OCI-LY7 (cell line): Measurements from ENCODE around the gene COL4A1. TPM values are rescaled to one million over a fixed set of nuclear protein-coding genes. Genes with fewer than 3 reads are reported as not detected.

Experiments
- BruUV-seq: library from RNA; stranded (reverse); fragments of 400-500 nt; replicated peaks from 2 replicates; lab custom pipeline; 2021; lab: Mats Ljungman, UMichigan
- CTCF ChIA-PET: fragments of 300-600 bp; sonication (Branson Sonifier 250); formaldehyde crosslinking; loops from one replicate; lab custom pipeline; 2022; ENCODE audit warnings: antibody characterized with exemption; ENCODE audit not compliant: unreplicated experiment; lab: Charles Lee
- POLR2A ChIA-PET: fragments of 300-600 bp; sonication (Branson Sonifier 250); formaldehyde crosslinking; loops from one replicate; lab custom pipeline; 2022; ENCODE audit warnings: antibody characterized with exemption; lab: Charles Lee
- DNase-seq: peaks from one replicate; pipeline ENCODE4 v3.0.0-alpha.2; 2015; ENCODE audit warnings: low spot score
- H2AFZ ChIP-seq: fragments of 200-600 bp; sonication (generic), shearing (Covaris generic); 2 replicates; pipeline ENCODE4 v1.6.1; 2014; ENCODE audit warnings: mild to moderate bottlenecking, antibody characterized with exemption, low read length, moderate library complexity
- H3K27ac ChIP-seq: fragments of 200-600 bp; sonication (generic); 2 replicates; pipeline ENCODE4 v1.5.1; 2014; ENCODE audit warnings: mixed run types, low read depth, mild to moderate bottlenecking, moderate library complexity, low read length, inconsistent platforms; ENCODE audit not compliant: poor library complexity, severe bottlenecking
- H3K36me3 ChIP-seq: fragments of 200-600 bp; sonication (generic); 2 replicates; pipeline ENCODE4 v1.6.1; 2014; ENCODE audit warnings: mild to moderate bottlenecking, antibody characterized with exemption, low read length, moderate library complexity, mixed read lengths; ENCODE audit not compliant: insufficient read depth
- H3K4me1 ChIP-seq: fragments of 200-600 bp; sonication (generic); 2 replicates; pipeline ENCODE4 v1.5.1; 2014; ENCODE audit warnings: mild to moderate bottlenecking, low read length; ENCODE audit not compliant: insufficient read depth, poor library complexity, severe bottlenecking
- H3K4me2 ChIP-seq: fragments of 200-600 bp; sonication (generic); 2 replicates; pipeline ENCODE4 v1.6.1; 2014; ENCODE audit warnings: mild to moderate bottlenecking, low read length
- H3K4me3 ChIP-seq: fragments of 200-600 bp; sonication (generic); 2 replicates; pipeline ENCODE4 v1.5.1; 2014; ENCODE audit warnings: mild to moderate bottlenecking, low read depth, low read length; ENCODE audit not compliant: poor library complexity, severe bottlenecking
- H3K79me2 ChIP-seq: fragments of 200-600 bp; sonication (generic); 2 replicates; pipeline ENCODE4 v1.6.1; 2016; ENCODE audit warnings: low read depth, mild to moderate bottlenecking, low read length, moderate library complexity, mixed read lengths; ENCODE audit not compliant: insufficient read depth
- H3K9me2 ChIP-seq: fragments of 200-600 bp; sonication (generic); 2 replicates; pipeline ENCODE4 v1.6.1; 2016; ENCODE audit warnings: mild to moderate bottlenecking, low read length, mixed read lengths; ENCODE audit not compliant: insufficient read depth
- H3K9me3 ChIP-seq: fragments of 200-600 bp; sonication (generic); 2 replicates; pipeline ENCODE4 v1.6.1; 2014; ENCODE audit warnings: mild to moderate bottlenecking, mixed run types, low read length, mixed read lengths
- H4K20me1 ChIP-seq: fragments of 200-600 bp; sonication (generic); 2 replicates; pipeline ENCODE4 v1.6.1; 2014; ENCODE audit warnings: mild to moderate bottlenecking, antibody characterized with exemption, low read length, moderate library complexity, mixed read lengths; ENCODE audit not compliant: insufficient read depth
- EZH2phosphoT487 ChIP-seq: fragments of 200-600 bp; sonication (generic); IDR thresholded peaks from 2 replicates; pipeline ENCODE4 v1.6.1; 2018; ENCODE audit warnings: low read depth, borderline replicate concordance, mild to moderate bottlenecking, mixed run types, antibody characterized with exemption, low read length, moderate library complexity, mixed read lengths
- intact Hi-C: fragments of 100-400 bp; cut with micrococcal nuclease; formaldehyde crosslinking; loops from one replicate; pipeline ENCODE4 v1.10.0; 2022; ENCODE audit not compliant: unreplicated experiment
- total RNA-seq, 2 experiments: library from RNA; depleted of rRNA in 1 of 2; stranded (reverse); fragments of >200 nt in 1 of 2; shearing (Covaris generic) in 1 of 2; gene quantifications; 2 replicates each; pipeline ENCODE4 v1.2.3, GENCODE V29; 2014 to 2022
- TF ChIP-seq, protein P1 (sequence below): fragments of 200-600 bp; sonication (generic); conservative IDR thresholded peaks from 2 replicates; pipeline ENCODE4 v1.5.1; 2014; ENCODE audit warnings: mild to moderate bottlenecking, antibody characterized with exemption, low read length, moderate library complexity, mixed read lengths

The COL4A1 gene
- total RNA-seq, 2 experiments from 2014 or later: 0.06 TPM; not detected in 1

DNA sequence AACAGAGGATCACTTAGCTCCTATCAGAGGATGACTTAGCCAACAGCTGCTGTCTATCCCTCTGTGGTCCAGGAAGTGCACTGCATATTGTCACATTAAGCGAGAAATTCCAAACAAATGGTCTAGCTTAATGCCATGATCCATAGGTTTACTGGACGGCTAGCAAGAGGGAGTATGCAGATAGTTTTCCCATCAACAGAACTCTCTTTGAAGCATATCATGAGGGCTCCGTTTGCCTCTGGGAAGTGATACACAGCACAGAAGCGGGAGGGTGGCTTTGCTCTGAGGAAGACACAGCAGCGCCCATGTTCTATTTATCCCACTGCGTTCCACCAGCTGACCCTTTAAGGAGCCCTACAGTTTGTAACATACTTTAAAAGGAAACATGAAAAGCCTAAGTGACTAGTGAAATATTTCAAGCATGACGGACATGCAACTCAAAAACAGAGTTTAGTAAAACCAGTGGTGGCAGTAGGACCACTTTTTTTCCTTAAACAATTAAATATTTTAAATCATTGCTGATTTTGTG lies 52.7 kb downstream of the COL4A1 start:
- no peaks in the 10 kb centered on the region for H3K36me3 ChIP-seq
- no peaks in the 10 kb centered on the region for H3K9me2 ChIP-seq
- H3K4me3 ChIP-seq: no peak overlapping the region
- CTCF ChIA-PET: no interaction called here
- H3K79me2 ChIP-seq: no peaks in the 10 kb centered on the region
- H3K4me1 ChIP-seq: no peaks in the 10 kb centered on the region
- DNase-seq: no peak
- H4K20me1 ChIP-seq: no peaks in the 10 kb centered on the region
- no peaks in the 10 kb centered on the region for H3K9me3 ChIP-seq
- intact Hi-C loops: no loop called here
- no TSS peak for BruUV-seq
- no peak overlapping the region for H2AFZ ChIP-seq
- H3K27ac ChIP-seq: no peak overlapping the region
- H3K4me2 ChIP-seq: no peak overlapping the region
- TF ChIP-seq, protein P1, sequence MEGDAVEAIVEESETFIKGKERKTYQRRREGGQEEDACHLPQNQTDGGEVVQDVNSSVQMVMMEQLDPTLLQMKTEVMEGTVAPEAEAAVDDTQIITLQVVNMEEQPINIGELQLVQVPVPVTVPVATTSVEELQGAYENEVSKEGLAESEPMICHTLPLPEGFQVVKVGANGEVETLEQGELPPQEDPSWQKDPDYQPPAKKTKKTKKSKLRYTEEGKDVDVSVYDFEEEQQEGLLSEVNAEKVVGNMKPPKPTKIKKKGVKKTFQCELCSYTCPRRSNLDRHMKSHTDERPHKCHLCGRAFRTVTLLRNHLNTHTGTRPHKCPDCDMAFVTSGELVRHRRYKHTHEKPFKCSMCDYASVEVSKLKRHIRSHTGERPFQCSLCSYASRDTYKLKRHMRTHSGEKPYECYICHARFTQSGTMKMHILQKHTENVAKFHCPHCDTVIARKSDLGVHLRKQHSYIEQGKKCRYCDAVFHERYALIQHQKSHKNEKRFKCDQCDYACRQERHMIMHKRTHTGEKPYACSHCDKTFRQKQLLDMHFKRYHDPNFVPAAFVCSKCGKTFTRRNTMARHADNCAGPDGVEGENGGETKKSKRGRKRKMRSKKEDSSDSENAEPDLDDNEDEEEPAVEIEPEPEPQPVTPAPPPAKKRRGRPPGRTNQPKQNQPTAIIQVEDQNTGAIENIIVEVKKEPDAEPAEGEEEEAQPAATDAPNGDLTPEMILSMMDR: no peak
- TF ChIP-seq EZH2phosphoT487: no peak
- POLR2A ChIA-PET: no interaction called here

DNA sequence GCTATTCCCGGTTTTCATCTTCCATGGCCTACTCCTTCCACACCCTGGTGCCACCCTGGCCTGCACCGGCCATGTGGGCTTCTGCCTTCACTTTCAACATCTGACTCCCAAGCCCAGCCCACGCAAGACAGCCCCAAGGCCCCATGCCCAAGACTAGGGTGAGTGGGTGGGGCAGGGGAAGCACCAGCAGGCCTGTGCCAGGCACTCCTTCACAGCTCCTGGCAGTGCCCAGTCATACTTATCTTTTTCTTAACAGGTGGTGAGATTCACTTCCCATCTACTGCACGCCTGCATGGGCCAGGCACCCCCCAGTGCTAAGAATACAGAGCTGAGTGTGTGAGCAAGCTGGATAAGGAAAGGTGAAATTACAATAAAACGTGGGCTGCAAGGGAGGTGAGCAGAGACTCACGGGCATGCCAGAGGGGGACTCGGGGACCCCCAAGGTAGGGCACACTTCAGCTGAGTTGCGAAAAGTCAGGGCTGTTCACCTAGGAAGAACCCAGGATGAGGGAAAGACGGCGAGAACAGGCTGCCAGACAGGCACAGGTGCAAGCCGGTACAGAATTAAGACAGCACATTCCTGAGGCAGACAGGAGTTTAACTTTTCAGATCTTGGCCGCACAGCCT lies 55.7 kb downstream of the COL4A1 start:
- no peak for DNase-seq
- ChIA-PET POLR2A (interaction anchor here (0.6 kb wide), 1 partner anchor 750 kb away, joined by 4 read pairs; no protein-coding TSS in a partner anchor), CTCF (no interaction called here)
- Histone ChIP-seq H3K27ac (no peak overlapping the region), H3K36me3 (no peaks in the 10 kb centered on the region), H3K4me1 (no peaks in the 10 kb centered on the region), H3K4me3 (no peak overlapping the region), H4K20me1 (no peaks in the 10 kb centered on the region), H2AFZ (no peak overlapping the region), H3K79me2 (no peaks in the 10 kb centered on the region), H3K9me3 (no peaks in the 10 kb centered on the region), H3K4me2 (no peak overlapping the region), H3K9me2 (no peaks in the 10 kb centered on the region)
- intact Hi-C loops: no loop called here
- no TSS peak for BruUV-seq
- TF ChIP-seq, protein P1: no peak
- TF ChIP-seq EZH2phosphoT487: no peak

DNA sequence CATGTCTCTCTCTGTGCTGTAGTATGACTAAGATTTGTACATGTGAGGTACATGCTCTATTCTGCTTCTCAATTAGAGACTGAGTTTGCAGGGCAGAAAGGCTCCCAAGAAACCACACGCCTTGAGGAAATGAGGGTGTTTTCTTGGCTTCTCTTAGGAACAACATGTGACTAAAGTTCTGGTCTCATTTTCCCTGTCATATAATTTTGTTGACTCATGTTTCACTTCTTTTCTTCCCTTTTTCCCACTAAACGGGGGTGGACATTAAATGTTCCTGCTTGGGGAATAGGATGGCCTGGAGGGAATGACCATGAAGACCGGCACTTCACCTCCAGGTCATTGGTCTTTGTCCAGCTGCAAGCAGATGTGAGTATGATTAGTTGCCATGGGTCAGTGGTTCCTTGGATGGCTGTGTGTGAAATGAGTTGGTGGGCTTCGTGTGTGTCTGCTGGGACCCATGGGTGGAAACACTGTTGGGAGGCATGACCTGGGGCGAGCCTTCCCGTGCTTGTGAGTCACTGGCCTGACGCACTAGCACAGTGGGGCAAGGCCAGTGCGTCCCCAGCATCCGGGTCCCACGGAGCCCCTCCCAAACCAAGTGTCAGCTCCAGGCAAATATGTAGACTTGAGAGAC lies 56.6 kb downstream of the COL4A1 start:
- CTCF ChIA-PET: no interaction called here
- TF ChIP-seq, protein P1: no peak
- TF ChIP-seq EZH2phosphoT487: no peak
- Histone ChIP-seq H3K9me3 (no peaks in the 10 kb centered on the region), H3K4me3 (no peak overlapping the region), H3K36me3 (no peaks in the 10 kb centered on the region), H2AFZ (no peak overlapping the region), H3K79me2 (no peaks in the 10 kb centered on the region), H3K4me1 (no peaks in the 10 kb centered on the region), H3K27ac (no peak overlapping the region), H4K20me1 (no peaks in the 10 kb centered on the region), H3K4me2 (no peak overlapping the region), H3K9me2 (no peaks in the 10 kb centered on the region)
- POLR2A ChIA-PET: no interaction called here
- no peak for DNase-seq
- intact Hi-C loops: no loop called here
- BruUV-seq: no TSS peak
